Endometrial microvascular endothelial cells (primary cell): ENCODE results near the gene SCRN1. TPM values are rescaled to one million over a fixed set of nuclear protein-coding genes. Genes with fewer than 3 reads are reported as not detected.

Source experiments
- in situ Hi-C: cut with HindIII; loops from 2 replicates; pipeline ENCODE4 v1.10.0; 2017; ENCODE audit warnings: low sequenced_read_pairs, low pct_unique_long_range_greater_than_20kb; ENCODE audit errors: inconsistent ontology term
- total RNA-seq: library from RNA; depleted of rRNA; stranded (reverse); fragments of >200 nt; gene quantifications from one replicate; pipeline ENCODE4 v1.2.3, GENCODE V29; 2015; ENCODE audit errors: inconsistent ontology term

SCRN1 gene
- total RNA-seq, 1 donor from 2014 or later = 91.2 TPM

DNA sequence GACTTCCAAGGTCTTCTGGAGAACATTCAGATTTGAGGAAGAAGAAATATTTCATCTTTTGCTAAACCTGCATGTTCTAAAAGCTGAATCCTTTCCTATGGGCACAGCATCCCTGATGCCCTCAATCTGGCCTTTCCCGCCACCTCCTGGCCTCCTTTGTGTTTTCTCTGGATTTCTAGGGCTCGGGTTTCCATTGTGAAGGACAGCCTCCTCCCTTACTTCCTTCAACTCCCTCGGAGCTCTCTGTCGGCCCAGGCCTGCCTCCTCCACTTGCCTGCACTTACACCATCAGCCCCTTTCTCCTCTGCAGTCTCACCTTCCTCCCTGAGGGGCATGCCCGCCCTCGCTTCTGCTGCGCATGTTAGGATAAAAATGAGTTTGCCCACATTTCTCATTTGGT, 107.9 kb downstream of the SCRN1 start:
- in situ Hi-C loops = no loop called here

DNA sequence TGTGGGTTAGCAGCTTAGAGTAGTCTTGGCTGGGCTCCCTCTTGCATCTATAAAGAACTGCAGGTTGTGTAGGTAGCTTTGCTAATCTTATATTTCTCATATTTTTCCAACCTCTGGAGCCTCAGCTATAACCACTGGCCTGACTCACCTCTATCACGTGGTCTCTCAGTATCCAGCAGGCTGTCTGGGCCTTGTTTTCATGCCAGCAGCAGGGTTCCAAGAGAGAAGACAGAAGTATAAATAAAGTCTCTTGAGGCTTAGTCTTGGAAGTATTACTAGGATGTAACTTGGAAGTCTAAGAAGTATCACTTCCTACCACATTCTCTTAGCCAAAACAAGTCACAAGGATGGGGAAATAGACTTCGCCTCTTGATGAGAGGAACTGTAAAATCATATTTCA, 110.0 kb downstream of the SCRN1 start:
- in situ Hi-C loops = no loop called here

DNA sequence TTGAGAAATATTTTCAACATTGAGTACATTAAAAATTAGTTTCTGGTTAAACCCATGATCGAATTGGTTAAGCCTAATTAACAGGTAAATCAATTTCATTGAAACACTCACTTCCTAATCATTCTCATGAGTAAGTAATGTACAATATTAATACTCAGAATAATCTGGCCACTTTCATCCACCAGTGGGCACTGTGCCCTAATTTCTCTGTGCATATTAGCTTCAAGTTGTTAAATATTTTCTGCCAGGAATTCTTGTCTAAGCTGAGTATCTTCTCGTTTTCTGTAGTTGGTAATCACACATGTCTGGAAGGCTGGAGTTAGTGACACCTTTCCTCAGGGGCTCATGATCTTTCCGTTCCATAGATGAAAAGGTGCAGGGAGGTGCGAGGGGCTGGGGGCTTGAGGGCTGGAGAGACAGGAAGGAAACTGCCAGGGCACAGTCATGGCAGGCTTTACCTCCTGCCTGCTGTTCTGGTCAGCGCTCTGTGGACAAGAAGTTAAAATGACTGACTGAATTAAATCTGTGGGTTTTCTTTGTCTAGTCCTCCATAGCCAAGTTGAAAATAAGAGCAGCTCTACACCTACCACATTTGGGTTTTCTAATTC, 111.4 kb downstream of the SCRN1 start:
- in situ Hi-C loops = no loop called here

DNA sequence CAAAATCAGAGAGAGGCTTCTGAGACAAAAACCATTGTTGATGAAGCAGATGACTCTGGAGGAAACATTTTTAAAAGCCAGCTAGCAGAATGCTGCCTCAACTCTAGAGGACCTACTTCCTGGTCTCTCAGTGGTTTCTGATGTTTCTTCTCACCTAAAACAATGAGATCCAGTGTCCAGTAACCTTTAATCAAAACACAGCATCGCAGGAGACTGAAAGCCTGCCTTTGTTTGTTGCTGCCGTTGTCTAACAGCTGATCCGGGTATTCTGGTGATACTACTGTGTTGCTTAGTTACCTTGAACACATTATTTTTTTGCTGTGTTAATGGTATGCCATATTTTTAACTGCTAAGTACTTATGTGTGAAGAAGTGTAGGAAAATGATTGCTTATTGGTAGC, 112.4 kb downstream of the SCRN1 start:
- in situ Hi-C loops = no loop called here

DNA sequence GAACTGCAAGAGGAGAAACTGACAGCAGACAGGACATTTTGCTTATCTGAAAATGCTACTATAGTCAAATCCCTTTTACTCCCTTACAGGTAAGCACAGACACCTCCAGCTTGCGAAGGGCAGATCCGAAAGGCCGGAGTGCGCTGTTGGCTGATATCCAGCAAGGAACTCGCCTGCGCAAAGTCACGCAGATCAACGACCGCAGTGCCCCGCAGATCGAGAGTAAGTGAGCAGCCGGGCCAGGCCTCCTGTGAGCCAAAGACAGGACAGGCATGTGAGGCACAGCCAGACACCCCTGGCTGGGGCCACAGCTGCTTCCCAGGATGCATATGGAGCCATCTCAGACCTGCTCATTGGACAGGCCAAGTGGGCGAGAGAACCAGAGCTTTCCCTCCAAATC, 113.9 kb downstream of the SCRN1 start:
- in situ Hi-C loops = no loop called here

DNA sequence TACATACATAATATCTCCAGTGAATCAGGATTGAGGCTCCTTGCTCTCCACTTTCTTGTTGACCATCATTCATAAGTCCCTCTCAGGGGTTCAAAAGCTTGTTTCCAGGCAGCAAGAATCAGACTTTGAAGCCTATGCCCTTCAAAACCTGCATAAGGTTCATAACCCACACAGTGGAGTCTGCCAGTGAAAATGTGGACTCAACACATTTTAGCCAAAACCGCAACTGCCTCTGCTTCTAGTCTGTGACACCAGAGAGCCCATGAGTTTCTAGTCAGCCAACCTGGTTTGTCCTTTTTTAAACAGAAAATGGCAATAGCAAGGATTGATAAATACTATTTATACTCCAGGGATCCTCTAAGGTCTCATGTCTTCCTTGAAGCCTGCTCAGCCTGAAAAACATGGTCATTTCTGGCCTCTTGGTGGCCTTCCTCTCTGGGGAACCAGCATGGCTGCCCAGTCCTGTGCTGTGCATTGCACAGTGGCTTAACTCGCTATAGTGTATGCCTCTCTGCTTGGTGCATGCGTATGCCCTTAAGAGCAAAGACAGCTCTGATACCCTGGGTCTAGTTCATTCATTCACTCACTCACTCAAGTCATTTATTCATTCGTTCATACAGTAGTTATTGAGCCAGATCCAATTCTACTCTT, 115.8 kb downstream of the SCRN1 start:
- in situ Hi-C loops = no loop called here

DNA sequence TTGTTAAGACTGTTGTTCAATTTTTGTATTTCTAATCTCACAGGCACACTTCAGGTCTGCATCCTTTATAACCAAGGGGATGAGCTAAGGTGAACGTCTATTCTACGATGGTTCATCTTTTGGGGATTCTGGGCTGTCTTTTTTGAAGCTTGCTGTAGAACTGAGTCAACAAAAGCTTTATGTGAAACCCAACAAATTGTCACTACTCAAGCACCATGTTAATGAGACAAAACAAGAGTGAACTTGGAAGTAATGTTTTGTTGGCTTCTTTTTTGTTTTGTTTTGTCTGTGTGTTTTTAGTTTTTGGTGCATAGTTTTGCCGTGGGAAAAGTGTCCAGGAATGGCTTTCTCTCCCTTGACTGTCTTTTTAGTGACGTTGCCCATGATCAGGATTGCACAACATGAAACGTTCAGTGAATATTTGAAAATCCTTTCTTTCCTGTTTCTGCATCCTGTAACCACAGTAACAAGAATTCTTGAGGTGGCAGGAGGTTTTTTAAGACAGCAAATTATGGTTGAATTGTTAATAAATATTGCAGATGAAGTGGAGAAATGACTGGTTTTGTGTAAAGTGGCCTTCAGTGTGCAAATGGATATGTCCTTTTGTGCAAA, 117.7 kb downstream of the SCRN1 start:
- in situ Hi-C loops = no loop called here

Other genes with a start within 250 kb of the SCRN1 start
- gene WIPF3, start 183.3 kb downstream of the SCRN1 start, total RNA-seq = not detected
- 27.2 TPM for gene FKBP14, start 36.9 kb upstream of the SCRN1 start, total RNA-seq
- 7.0 TPM for gene PLEKHA8, start 38.6 kb upstream of the SCRN1 start, total RNA-seq
- gene MTURN, start 145.2 kb upstream of the SCRN1 start, total RNA-seq = 22.1 TPM